Measurements from ENCODE around the gene WFIKKN2.
"Not testable (repeated sequence)": the region's sequence is repeated elsewhere in the genome, so short reads cannot be mapped to it uniquely, and the experiment has no call there.

Gene WFIKKN2

DNA sequence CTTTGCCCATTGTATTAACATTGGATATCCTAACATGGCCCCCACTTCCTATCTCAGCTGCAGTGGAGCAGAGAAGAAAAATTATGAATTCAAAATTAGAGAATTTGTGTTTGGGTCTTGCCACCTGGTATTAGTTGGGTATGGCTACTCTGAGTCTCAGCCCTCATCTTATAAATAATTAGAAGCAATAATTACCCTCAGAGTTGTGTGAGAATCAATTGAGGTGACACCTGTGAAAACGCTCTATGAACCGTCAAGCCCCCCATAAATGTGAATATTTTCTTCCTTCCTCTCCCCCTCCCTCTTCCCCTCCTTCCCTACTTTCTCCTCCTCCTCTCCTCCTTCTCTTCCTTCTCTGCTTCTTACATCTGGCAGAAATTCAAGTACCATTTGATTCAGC, 39.7 kb downstream of the WFIKKN2 start:
- no peak for DNase-seq (ENCODE audit: low read depth, low spot score)

DNA sequence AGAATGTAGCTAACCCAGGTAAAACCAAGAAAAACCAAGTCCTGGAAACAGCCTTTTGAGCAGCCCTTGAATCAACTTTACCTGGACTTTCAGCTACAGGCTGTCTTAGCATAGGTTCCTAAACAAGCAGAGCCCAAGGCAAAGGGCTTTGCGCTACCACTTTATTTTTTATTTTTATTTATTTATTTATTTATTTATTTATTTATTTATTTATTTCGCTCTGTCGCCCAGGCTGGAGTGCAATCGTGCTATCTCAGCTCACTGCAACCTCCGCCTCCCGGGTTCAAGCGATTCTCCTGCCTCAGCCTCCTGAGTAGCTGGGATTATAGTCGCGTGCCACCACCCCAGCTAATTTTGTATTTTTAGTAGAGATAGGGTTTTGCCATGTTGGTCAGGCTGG, 41.7 kb downstream of the WFIKKN2 start:
- DNase-seq (ENCODE audit: low read depth, low spot score), result not testable (repeated sequence)

- no peak for DNase-seq (ENCODE audit: low read depth, low spot score)
Measured at GRCh38 chr17:50877838-50878237, 42.5 kb downstream of the WFIKKN2 start.

DNA sequence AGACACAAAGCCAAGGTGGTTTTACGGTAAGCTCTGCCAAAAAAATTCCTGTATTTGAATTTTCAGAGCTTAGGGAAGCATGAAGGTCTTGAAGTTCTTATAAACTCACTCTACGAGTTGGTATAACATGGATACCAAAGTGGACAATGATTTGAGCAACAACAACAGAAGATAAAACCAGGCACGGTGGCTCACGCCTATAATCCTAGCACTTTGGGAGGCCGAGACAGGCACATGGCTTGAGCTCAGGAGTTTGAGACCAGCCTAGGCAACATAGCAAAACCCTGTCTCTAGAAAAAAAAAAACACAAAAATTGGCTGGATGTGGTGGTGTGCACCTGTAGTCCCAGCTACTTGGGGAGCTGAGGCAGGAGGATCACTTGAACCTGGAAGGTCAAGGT, 43.7 kb downstream of the WFIKKN2 start:
- no peak for DNase-seq (ENCODE audit: low read depth, low spot score)

DNA sequence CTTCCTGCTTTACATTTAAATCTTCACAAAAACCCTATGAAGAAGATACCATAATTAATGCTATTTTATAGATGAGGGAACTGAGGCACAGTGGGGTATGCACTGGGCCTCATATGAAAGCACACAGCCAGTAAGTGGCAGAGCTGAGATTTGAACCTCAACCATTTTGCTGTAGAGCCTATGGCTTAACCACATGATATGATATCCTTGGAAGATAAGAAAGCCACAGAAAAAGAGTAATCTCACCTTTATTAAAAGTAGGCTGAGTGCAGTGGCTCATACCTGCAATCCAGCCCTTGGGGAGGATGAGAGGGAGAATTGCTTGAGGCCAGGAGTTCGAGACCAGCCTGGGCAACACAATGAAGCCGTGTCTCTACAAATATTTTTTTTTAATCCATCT, 45.8 kb downstream of the WFIKKN2 start:
- no peak for DNase-seq (ENCODE audit: low read depth, low spot score)

GRCh38 chr17:50882851-50883250, 47.5 kb downstream of the WFIKKN2 start:
- no peak for DNase-seq (ENCODE audit: low read depth, low spot score)

- no peak for DNase-seq (ENCODE audit: low read depth, low spot score)
Measured at GRCh38 chr17:50883850-50884438, 48.6 kb downstream of the WFIKKN2 start.

- DNase-seq (ENCODE audit: low read depth, low spot score), result no peak
Measured at GRCh38 chr17:50884439-50885311, 49.3 kb downstream of the WFIKKN2 start.

DNA sequence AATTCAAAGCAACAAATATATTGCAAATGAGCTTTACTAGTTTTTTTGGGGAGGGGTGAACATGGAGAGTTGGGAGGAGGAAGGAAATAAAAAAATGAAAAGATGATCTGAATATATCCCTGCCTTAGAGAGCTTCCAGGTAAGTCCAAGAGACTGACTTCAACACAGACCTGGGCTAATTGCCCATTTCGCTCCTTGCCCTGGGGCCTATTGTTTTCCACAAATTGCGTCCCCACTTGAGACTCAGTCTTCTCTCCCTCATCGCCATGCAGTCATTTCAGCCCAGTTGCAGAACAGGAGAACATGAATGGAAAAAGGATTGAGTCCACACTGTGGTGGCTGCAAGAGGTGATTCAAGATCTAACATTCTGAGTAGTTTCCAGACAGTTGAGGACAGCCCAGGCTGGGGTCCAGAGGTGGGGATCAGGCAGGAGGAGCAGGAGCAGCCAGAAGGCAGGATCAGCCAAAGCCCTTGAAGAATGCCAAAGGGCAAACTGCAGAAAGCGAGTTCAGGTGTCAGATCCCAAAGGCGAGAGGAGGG, 52.4 kb downstream of the WFIKKN2 start:
- DNase-seq (ENCODE audit: low read depth, low spot score), result no peak

- DNase-seq (ENCODE audit: low read depth, low spot score), result no peak
Measured at GRCh38 chr17:50889528-50890118, 54.2 kb downstream of the WFIKKN2 start.

- DNase-seq (ENCODE audit: low read depth, low spot score), result no peak
Measured at GRCh38 chr17:50890675-50891516, 55.5 kb downstream of the WFIKKN2 start.

DNA sequence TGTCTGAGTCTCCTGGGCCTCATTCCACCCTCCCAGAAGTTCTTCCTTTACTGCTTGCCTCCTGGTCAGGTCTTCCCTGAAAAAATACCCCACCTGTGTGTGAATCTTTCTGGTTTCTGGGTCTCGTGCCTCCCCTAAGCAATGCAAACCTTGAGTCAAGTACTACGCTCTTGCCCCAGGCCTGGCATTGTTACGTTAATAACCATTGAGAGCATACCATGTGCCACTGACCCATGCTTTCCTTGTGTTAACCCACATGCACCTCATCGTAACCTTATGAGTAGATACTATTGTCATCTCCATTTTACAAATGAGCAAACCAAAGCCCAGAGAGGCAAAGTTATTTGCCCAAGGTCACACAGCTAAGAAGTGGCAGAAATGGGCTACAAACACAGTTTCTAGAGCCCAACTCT, 56.2 kb downstream of the WFIKKN2 start:
- DNase-seq (ENCODE audit: low read depth, low spot score), result no peak
